ENCODE measurements around the gene CLCN2.
A peak's percentile ranks its signal among the peaks of the same experiment; 100 is the strongest.

CLCN2 gene

GRCh38 chr3:184321666-184322065 lies 39.7 kb downstream of the CLCN2 start:
- no peak for DNase-seq

GRCh38 chr3:184320104-184320445 lies 41.3 kb downstream of the CLCN2 start:
- peak; percentile 52 for DNase-seq

DNA sequence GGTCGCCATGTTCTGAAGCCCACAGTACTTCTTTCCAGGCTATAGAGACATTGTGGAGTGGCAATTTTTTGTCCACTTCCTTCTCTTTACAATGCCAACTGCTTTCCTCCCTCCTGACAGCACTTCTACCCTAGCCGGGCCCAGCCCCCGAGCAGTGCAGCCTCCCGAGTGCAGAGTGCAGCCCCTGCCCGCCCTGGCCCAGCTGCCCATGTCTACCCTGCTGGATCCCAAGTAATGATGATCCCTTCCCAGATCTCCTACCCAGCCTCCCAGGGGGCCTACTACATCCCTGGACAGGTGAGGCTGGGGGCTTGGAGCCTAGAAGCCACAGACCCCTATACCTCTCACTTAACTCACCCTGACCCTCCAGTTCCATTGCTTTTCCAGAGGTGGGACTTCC lies 44.2 kb downstream of the CLCN2 start:
- no peak for DNase-seq

GRCh38 chr3:184316792-184317191 lies 44.6 kb downstream of the CLCN2 start:
- DNase-seq, result no peak

GRCh38 chr3:184315871-184316661 lies 45.3 kb downstream of the CLCN2 start:
- no peak for DNase-seq

- DNase-seq, result no peak
These were observed 45.9 kb downstream of the CLCN2 start for GRCh38 chr3:184315543-184315867.

DNA sequence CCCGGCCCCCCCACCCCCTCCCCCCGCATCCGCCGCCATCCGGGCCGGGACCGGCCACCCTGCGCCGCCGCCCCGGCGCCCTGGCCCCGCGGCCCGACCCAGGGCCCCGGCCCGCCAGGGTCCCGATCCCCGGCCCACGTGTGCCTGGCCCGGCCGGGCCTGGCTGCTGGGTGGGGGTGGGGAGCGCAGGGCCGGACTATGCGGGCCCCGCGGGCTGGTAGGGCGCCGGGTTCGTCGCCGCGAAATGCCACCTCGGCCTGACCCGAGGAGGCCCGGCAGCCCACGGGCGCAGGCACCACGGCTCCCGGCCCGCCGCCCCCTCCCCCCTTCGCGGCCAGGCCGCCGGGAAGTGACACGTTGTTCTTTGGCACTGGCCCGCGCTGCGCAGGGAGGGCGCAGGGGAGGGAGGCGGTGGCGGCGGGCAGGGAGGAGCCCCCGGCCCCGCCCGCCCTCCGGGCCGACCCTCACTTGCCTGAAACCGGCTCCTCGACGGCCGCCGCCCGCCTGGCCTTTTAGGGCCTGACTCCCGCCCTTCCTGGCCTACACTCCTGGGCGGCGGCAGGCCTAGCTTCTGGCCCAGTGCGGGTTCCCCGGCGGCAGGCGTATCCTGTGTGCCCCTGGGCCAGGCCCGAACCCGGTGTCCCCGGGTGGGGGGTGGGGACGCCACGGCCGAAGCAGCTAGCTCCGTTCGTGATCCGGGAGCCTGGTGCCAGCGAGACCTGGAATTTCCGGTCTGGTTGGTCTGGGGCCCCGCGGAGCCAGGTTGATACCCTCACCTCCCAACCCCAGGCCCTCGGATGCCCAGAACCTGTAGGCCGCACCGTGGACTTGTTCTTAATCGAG lies 46.5 kb downstream of the CLCN2 start:
- DNase-seq, result peak; percentile 50

GRCh38 chr3:184314363-184314699 lies 47.1 kb downstream of the CLCN2 start, which contains the start of gene EIF4G1:
Gene EIF4G1 (plus strand): TSS chr3:184314606. CDS start chr3:184315797, 1,191 bp downstream.
- DNase-seq, result peak; percentile 91

- no peak for DNase-seq
These were observed 49.8 kb downstream of the CLCN2 start for GRCh38 chr3:184311633-184312032.

GRCh38 chr3:184308744-184309143 lies 52.7 kb downstream of the CLCN2 start:
- no peak for DNase-seq

- DNase-seq, result no peak
These were observed 53.5 kb downstream of the CLCN2 start for GRCh38 chr3:184307915-184308314.

DNA sequence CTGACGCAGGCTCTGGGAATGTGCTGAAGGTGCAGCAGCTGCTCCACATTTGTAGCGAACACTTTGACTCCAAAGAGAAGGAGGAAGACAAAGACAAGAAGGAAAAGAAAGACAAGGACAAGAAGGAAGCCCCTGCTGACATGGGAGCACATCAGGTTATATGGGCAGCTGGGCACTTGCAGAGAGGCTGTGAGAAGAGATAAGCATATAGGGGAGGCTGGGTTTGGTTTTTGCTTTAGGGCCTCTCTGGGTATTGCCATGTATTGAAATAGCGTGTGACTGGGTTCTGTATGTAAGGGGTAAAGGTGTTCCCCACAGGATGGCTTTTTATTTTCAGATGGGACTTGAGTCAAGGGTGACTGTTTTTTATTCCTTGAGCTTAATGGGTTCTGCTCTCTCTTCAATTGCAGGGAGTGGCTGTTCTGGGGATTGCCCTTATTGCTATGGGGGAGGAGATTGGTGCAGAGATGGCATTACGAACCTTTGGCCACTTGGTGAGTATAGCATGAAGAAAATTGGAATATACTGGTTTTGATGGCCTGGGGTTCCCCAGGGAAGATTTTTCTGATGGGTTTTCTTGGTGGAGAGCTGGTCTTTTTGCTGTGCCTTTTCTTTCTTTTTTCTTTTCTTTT lies 54.9 kb downstream of the CLCN2 start:
- DNase-seq, result no peak

GRCh38 chr3:184305577-184305976 lies 55.8 kb downstream of the CLCN2 start:
- DNase-seq, result no peak

DNA sequence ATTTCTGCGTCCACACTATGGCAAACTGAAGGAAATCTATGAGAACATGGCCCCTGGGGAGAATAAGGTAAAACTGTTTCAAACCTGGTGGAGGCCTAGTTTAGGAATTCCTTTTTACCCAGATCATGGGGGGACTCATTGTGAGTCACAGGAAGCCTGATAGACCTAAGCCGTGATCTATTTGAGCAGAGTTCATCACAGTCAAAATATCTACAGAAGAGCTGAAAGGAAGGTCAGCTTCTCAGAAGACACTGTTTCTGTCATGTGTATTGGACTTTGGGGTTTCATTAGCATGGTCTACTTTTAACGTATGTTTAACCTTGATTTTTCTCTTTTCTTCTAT lies 61.1 kb downstream of the CLCN2 start:
- no peak for DNase-seq

DNA sequence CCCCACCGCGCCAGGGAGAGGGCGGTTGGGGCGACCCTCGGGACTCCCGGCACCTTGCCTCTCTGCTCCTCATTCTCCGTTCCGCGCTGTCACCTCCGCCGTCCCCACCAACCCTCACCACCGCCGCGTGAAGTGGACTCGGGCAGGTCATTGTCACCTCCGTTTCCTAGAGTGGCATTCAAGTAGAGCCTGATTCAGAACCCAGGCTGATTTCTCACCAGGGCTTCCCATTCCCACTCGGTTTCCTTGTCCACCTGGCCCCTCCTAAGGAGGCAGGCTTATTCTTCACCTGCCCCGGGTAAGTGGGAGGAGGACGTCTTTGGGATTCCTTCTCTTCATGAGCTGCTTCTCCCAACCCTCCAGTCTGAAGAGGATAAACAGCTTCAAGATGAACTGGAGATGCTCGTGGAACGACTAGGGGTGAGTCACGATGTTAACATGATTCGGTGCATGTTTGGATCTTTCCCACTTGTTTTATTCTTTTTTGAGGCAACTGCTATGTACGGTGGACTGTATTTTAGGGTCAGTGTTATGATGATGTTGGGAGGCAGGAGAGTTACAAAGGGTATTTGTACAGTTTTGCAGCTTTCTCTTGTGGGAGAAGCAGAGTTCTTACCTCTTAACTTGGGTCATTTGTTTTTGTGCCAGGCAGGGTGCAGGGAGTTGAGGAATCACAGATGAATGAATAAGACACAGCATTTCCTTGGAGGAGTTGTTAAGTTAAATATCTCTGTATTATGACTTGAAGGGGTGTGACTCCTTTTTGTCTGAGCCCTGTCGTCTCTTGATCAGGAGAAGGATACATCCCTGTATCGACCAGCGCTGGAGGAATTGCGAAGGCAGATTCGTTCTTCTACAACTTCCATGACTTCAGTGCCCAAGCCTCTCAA lies 61.7 kb downstream of the CLCN2 start:
- DNase-seq, result no peak

- peak; percentile 99 for DNase-seq
These were observed 62.5 kb downstream of the CLCN2 start, which contains the start of gene PSMD2 for GRCh38 chr3:184298759-184299487. Gene PSMD2 (plus strand): TSS chr3:184299241. CDS start chr3:184299267, 26 bp downstream.

DNA sequence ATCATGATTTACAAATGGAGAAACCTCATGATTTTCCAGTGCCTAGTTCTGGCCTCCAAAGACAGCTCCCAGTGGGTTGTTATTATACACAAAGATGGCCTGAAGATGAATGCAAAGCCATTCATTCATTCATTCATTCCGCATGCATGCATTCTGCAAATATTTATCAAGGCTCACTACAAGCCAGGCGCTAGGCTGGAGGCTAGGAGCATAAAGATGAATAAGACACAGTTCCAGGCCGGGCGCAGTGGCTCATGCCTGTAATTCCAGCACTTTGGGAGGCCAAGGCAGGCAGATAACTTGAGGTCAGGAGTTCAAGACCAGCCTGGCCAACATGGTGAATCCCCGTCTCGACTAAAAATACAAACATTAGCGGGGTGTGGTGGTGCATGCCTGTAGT lies 64.8 kb downstream of the CLCN2 start:
- no peak for DNase-seq
